Epithelial cell of umbilical artery (primary cell): ENCODE measurements around the gene SLC36A3. TPM values are rescaled to one million over a fixed set of nuclear protein-coding genes. Genes with fewer than 3 reads are reported as not detected.

Source experiments
- total RNA-seq: library from RNA; depleted of rRNA; stranded (reverse); fragments of >200 nt; gene quantifications from 2 replicates; pipeline ENCODE4 v1.2.3, GENCODE V29; 2014

SLC36A3 gene
- not detected in 2 replicates for total RNA-seq

DNA sequence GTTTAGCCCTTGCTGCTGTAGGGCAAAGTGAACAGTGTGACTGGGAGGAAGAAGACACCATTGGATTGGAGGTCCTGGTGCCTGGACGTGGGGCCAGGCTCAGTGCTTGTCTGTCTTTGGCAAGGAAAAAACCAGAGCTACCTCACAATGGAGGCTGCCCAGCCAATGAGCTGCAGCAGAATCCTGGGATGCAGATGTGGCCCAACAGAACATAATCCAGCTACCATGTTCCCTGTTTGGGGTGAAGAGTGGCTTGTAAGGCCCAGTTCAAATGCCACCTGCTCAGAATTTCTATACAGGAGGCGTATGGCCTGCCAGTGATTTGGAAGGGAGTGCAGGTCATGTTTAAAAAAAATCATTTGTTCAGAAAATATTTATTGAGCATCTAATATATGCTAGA lies at the start of gene SLC36A3:
SLC36A3 (minus strand) TSS at position 101 of the 400 bp plus-strand sequence. CDS start 412 bp downstream, outside the sequence.

DNA sequence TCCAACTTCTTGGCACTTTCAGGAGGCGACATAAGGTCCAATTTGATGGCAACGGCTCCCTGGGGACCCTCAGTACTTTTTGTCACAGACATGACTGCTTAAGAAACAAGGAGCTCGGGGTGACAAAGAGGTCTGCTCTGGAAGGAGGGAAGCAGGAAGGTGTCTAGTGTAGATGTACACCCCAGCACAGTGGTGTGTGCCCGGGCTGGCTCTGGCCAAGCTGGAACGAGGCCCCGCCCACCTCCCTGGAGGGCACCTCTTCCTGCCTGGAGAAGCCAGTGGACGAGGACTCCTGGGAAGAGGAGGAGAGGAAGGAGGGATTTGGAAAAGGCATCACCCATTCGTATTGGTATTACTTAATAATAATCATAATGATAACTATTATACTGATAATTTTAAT lies 43.8 kb upstream of the SLC36A3 start, which contains the start of gene SLC36A2:
SLC36A2 (minus strand) TSS at position 191 of the 400 bp plus-strand sequence; CDS start at position 92, 99 bp downstream.

DNA sequence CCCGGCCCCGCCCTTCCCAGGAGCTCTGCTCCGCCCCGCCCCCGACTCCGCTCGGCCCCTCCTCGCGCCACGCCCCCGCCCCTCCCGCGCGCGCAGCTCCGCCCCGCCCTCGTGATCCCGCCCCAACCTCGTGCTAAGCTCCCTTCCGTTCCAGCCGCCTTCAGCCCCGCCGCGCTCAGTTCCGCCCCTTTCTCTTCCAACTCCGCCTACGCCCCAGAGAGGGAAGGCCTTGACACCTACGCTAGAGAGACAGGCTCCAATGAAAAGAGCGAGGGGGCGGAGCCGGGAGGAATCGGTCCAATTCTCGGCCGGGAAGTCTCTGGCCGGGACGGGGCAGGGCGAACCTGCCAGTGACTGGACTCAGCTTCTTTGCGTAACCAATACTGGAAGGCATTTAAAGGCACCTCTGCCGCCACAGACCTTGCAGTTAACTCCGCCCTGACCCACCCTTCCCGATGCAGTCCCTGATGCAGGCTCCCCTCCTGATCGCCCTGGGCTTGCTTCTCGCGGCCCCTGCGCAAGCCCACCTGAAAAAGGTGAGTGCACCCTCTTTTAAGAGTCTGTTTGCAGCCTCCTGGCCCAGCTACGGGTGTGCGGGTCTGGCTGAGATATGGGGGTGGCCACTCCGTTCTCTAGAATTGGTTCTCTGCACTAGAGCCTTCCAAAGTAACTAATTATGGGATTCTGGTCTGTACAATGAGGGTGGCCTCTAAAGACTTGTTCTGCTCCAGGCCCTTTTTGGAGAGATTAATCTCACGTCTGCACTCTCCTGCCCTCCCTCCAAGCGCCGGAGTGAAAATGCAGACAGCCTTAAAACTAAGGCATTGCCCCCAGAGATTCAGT lies 50.6 kb downstream of the SLC36A3 start, which contains the start of gene GM2A:
GM2A (plus strand) TSS at position 424 of the 843 bp plus-strand sequence; CDS start at position 456, 32 bp downstream.

Other genes with a start within 250 kb of the SLC36A3 start
- gene TNIP1, start 222.7 kb downstream of the SLC36A3 start, total RNA-seq: 59.8 and 67.8 TPM in 2 replicates
- 292 and 376 TPM in 2 replicates for gene ANXA6, start 146.0 kb downstream of the SLC36A3 start, total RNA-seq
- gene CCDC69, start 79.7 kb downstream of the SLC36A3 start, total RNA-seq: 2.6 and 4.6 TPM in 2 replicates
- gene GM2A, start 50.6 kb downstream of the SLC36A3 start, total RNA-seq: 8.8 and 11.4 TPM in 2 replicates
- not detected in 2 replicates for gene SLC36A2, start 43.8 kb upstream of the SLC36A3 start, total RNA-seq
- gene SLC36A1, start 143.8 kb upstream of the SLC36A3 start, total RNA-seq: 2.6 and 5.9 TPM in 2 replicates